Neural progenitor cell (in vitro differentiated cells): ENCODE data around the gene COL4A4.

Source experiments
- EZH2 ChIP-seq: fragments of 200-600 bp; sonication (generic); IDR thresholded peaks from 2 replicates; pipeline ENCODE4 v1.6.1; 2017; ENCODE audit warnings: antibody characterized with exemption, mild to moderate bottlenecking, moderate library complexity
- TF ChIP-seq, protein P1 (sequence below): fragments of 200-600 bp; sonication (generic); IDR thresholded peaks from 2 replicates; pipeline ENCODE4 v1.5.1; 2017; ENCODE audit warnings: antibody characterized with exemption, mild to moderate bottlenecking

GRCh38 chr2:226953826-226954225 lies 210.2 kb downstream of the COL4A4 start:
- no peak for TF ChIP-seq EZH2
- TF ChIP-seq, protein P1, sequence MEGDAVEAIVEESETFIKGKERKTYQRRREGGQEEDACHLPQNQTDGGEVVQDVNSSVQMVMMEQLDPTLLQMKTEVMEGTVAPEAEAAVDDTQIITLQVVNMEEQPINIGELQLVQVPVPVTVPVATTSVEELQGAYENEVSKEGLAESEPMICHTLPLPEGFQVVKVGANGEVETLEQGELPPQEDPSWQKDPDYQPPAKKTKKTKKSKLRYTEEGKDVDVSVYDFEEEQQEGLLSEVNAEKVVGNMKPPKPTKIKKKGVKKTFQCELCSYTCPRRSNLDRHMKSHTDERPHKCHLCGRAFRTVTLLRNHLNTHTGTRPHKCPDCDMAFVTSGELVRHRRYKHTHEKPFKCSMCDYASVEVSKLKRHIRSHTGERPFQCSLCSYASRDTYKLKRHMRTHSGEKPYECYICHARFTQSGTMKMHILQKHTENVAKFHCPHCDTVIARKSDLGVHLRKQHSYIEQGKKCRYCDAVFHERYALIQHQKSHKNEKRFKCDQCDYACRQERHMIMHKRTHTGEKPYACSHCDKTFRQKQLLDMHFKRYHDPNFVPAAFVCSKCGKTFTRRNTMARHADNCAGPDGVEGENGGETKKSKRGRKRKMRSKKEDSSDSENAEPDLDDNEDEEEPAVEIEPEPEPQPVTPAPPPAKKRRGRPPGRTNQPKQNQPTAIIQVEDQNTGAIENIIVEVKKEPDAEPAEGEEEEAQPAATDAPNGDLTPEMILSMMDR = no peak
